ENCODE measurements around the gene PIH1D1.
"Not testable (repeated sequence)": the region's sequence is repeated elsewhere in the genome, so short reads cannot be mapped to it uniquely, and the experiment has no call there.

DNA sequence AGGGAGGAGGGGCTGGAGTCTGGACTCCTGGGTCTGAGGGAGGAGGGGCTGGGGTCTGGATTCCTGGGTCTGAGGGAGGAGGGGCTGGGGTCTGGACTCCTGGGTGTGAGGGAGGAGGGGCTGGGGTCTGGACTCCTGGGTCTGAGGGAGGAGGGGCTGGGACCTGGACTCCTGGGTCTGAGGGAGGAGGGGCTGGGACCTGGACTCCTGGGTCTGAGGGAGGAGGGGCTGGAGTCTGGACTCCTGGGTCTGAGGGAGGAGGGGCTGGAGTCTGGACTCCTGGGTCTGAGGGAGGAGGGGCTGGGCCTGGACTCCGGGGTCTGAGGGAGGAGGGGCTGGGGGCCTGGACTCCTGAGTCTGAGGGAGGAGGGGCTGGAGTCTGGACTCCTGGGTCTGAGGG lies 9.5 kb upstream of the PIH1D1 start:
- TF ChIP-seq POLR2A (IDR thresholded peaks at IDR 0.05; ENCODE audit: low read depth, low read length): not testable (repeated sequence)
- TF ChIP-seq, protein P1, sequence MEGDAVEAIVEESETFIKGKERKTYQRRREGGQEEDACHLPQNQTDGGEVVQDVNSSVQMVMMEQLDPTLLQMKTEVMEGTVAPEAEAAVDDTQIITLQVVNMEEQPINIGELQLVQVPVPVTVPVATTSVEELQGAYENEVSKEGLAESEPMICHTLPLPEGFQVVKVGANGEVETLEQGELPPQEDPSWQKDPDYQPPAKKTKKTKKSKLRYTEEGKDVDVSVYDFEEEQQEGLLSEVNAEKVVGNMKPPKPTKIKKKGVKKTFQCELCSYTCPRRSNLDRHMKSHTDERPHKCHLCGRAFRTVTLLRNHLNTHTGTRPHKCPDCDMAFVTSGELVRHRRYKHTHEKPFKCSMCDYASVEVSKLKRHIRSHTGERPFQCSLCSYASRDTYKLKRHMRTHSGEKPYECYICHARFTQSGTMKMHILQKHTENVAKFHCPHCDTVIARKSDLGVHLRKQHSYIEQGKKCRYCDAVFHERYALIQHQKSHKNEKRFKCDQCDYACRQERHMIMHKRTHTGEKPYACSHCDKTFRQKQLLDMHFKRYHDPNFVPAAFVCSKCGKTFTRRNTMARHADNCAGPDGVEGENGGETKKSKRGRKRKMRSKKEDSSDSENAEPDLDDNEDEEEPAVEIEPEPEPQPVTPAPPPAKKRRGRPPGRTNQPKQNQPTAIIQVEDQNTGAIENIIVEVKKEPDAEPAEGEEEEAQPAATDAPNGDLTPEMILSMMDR (IDR thresholded peaks at IDR 0.05; ENCODE audit: extremely low read depth in 1 of 2, insufficient read depth in 1 of 2, low read depth in 1 of 2, low read length in 2 of 2): not testable (repeated sequence)

All from endothelial cell of umbilical vein (primary cell).